ENCODE results near the gene RPS8.
"Not testable (repeated sequence)": the region's sequence is repeated elsewhere in the genome, so short reads cannot be mapped to it uniquely, and the experiment has no call there.

RPS8 gene

DNA sequence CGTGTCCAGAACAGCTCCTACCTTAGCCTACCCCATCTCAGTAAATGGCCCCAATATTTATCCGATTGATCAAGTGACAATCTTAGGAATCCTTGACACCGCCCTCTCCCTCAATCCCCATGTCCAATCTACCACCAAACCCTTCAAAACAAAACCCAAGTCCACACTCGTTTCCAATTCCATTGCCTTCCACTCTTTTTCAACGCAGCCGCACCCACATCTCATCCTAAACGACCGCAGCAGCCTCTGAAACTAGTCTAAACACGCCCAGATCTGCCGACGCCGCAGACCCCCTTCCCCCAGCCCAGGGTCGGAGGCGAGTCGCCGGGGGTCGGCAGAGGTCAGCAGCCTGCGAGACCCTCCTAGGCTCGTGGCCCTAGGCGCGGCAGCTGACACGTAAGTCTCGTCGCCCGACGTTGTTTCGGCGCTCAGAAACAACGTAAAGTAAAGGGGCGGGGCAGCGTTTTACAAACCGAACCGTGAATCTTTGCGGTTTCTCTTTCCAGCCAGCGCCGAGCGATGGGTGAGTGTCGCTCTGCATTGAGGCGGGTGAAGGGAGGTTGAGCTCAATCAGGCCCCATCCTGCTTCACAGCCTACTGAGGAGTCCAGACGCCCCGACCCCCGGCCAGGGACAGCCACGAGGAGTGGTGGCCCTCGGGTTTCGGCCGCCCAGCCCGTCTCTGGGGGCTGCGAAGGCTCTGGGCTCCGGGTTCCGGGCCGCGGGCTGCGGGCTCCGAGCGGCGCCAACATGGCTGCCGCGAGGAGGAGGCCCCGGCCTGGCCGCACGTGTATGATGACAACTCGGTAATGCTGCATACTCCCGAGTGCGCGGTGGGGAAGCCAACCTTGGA is at the start of gene RPS8:
TSS of gene RPS8 (plus strand) at position 463 of the 852 bp plus-strand sequence. CDS start at position 520, 57 bp downstream.
- TF ChIP-seq, protein P1, sequence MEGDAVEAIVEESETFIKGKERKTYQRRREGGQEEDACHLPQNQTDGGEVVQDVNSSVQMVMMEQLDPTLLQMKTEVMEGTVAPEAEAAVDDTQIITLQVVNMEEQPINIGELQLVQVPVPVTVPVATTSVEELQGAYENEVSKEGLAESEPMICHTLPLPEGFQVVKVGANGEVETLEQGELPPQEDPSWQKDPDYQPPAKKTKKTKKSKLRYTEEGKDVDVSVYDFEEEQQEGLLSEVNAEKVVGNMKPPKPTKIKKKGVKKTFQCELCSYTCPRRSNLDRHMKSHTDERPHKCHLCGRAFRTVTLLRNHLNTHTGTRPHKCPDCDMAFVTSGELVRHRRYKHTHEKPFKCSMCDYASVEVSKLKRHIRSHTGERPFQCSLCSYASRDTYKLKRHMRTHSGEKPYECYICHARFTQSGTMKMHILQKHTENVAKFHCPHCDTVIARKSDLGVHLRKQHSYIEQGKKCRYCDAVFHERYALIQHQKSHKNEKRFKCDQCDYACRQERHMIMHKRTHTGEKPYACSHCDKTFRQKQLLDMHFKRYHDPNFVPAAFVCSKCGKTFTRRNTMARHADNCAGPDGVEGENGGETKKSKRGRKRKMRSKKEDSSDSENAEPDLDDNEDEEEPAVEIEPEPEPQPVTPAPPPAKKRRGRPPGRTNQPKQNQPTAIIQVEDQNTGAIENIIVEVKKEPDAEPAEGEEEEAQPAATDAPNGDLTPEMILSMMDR (IDR thresholded peaks at IDR 0.05; ENCODE audit: control insufficient read depth, extremely low read depth, insufficient read depth), result no peak
- peak within 1 kb of the TSS; percentile 98 for H3K4me3 ChIP-seq (ENCODE audit: low read depth, low read length)
- DNase-seq (ENCODE audit: low read depth), result peak; percentile 77

DNA sequence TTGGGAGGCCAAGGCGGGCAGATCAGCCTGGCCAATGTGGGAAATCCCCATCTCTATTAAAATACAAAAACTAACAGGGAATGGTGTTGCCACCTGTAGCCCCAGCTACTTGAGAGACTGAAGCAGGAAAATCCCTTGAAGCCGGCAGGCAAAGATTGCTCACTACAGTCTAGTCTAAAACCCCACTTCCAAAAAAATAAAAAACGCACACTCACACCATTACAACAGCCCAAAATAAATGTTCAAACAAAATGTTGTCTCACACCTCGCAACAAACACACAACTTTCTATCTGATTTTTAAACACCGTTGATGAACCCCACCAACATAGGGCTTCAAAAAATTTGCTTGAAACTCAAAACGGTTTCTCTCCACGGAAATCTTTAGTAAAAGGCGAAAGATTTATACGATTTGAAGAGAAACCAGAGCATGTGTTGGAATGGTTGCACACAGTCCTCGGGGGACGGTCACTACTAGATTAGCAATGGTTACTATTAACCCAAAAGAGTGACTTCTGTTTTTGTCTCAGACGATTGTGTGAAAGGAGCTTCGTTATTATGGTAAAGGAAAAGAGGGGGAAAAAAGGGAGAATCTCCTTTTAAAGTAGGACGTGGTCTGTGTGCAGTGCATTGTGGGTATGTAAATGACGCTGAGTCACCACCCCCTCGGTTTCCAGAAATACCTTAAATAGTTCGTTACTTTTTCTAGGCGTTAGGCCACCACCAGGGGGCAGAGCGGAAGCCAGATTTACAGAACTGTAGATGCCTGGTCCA is 44.4 kb upstream of the RPS8 start, which contains the start of gene RNU5D-1:
TSS of gene RNU5D-1 (minus strand) at position 430 of the 772 bp plus-strand sequence.
- peak; percentile 94 for DNase-seq (ENCODE audit: low read depth)
- TF ChIP-seq, protein P1 (IDR thresholded peaks at IDR 0.05; ENCODE audit: control insufficient read depth, extremely low read depth, insufficient read depth), result peak; percentile 87
- no peak within 1 kb of the TSS for H3K4me3 ChIP-seq (ENCODE audit: low read depth, low read length)

DNA sequence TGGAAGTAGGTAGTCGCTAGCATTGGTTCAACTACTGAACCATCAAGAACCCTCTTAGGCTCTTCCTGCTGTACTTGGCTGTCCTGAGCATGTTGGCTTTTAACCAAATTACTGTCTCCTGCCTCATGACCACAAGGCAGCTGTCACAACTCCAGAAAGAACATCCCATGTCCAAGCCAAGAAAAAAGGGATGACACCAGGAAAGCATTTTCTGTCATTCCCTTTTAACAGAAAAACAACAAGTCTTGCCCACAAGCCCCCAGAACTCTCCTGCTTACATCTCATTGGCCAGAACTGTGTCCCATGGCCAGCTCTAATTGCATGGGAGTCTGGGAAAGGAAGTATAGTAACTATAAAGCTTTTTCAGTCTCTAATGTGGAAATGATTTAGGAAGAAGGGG is 42.0 kb upstream of the RPS8 start:
- DNase-seq (ENCODE audit: low read depth), result peak; percentile 48
- H3K4me3 ChIP-seq (ENCODE audit: low read depth, low read length), result no peak overlapping the region
- TF ChIP-seq, protein P1 (IDR thresholded peaks at IDR 0.05; ENCODE audit: control insufficient read depth, extremely low read depth, insufficient read depth), result no peak

DNA sequence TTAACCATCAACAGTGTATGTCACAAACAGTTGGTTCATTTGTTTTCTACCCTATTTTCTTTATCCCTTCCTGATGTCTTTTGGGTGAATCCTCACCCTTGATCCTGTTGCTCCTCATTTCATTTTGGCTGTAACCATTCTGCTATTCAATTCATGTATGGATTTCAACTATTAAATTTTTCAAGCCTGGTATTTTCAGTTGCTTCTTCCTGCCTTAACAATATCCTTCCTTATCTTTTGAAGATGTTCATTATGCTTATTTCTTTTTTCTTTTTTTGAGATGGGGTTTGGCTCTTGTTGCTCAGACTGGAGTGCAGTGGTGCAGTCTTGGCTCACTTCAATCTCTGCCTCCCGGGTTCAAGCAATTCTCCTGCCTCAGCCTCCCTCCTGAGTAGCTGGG is 41.6 kb upstream of the RPS8 start:
- TF ChIP-seq, protein P1 (IDR thresholded peaks at IDR 0.05; ENCODE audit: control insufficient read depth, extremely low read depth, insufficient read depth), result no peak
- H3K4me3 ChIP-seq (ENCODE audit: low read depth, low read length), result no peak overlapping the region
- DNase-seq (ENCODE audit: low read depth), result no peak

DNA sequence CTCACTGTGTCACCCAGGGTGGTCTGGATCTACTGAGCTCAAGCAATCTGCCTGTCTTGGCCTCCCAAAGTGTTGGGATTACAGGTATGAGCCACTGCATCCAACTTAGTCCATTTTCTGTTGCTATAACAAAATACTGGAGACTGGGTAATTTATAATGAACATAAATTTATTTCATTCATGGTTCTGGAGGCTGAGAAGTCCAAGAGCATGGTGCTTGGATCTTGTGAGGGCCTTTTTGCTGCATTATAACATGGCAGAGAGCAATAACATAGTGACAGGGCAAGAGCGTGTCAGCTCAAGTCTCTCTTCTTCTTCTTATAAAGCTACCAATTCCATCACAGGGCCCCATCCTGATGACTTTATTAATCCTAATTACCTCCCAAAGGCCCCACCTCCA is 39.3 kb upstream of the RPS8 start:
- H3K4me3 ChIP-seq (ENCODE audit: low read depth, low read length), result no peak overlapping the region
- TF ChIP-seq, protein P1 (IDR thresholded peaks at IDR 0.05; ENCODE audit: control insufficient read depth, extremely low read depth, insufficient read depth), result no peak
- DNase-seq (ENCODE audit: low read depth), result no peak

DNA sequence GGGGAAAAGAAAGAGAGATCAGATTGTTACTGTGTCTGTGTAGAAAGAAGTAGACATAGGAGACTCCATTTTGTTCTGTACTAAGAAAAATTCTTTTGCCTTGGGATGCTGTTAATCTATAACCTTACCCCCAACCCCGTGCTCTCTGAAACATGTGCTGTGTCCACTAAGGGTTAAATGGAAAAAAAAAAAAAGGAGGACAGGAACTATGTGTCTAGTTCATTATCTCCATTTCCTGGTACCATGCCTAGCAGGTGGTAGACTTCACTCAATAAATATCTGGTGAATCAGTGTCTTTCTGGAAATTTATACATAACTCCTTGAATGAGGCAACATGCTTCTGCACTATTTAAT is 36.4 kb upstream of the RPS8 start:
- H3K4me3 ChIP-seq (ENCODE audit: low read depth, low read length), result peak overlapping the region; percentile 86
- DNase-seq (ENCODE audit: low read depth), result not testable (repeated sequence)
